Right atrium auricular region (tissue), 2 donors: Measurements from ENCODE around the gene BAIAP2L1. TPM values are rescaled to one million over a fixed set of nuclear protein-coding genes. Genes with fewer than 3 reads are reported as not detected.

Experiments
- DNase-seq: peaks from one replicate; pipeline ENCODE4 v3.0.0-alpha.2; 2019; ENCODE audit warnings: low spot score
- H3K27ac ChIP-seq, 2 donors: fragments of 200-600 bp; sonication (generic); 1 replicate in 1 of 2; 2 replicates in 1 of 2; pipeline ENCODE4 v1.5.1; 2016 to 2019
- H3K27me3 ChIP-seq, 2 donors: fragments of 200-600 bp; sonication (generic); one replicate each; pipeline versions ENCODE4 v1.5.1 to v1.6.0; 2017 to 2019
- H3K36me3 ChIP-seq: fragments of 200-600 bp; sonication (generic); one replicate; pipeline ENCODE4 v1.5.1; 2016
- H3K4me1 ChIP-seq, 2 donors: fragments of 200-600 bp; sonication (generic); one replicate each; pipeline versions ENCODE4 v1.5.1 to v1.6.0; 2017 to 2019
- H3K4me3 ChIP-seq, 2 donors: fragments of 200-600 bp; sonication (generic); 1 replicate in 1 of 2; 2 replicates in 1 of 2; pipeline ENCODE4 v1.5.1; 2017 to 2019; ENCODE audit warnings: mild to moderate bottlenecking in 1 of 2, moderate library complexity in 1 of 2
- H3K9me3 ChIP-seq, 2 donors: fragments of 200-600 bp; sonication (generic); one replicate each; pipeline ENCODE4 v1.5.1; 2019
- CTCF ChIP-seq, 2 donors: fragments of 200-600 bp; sonication (generic); IDR thresholded peaks; one replicate each; pipeline ENCODE4 v1.5.1; 2019; ENCODE audit warnings: antibody characterized with exemption in 2 of 2
- total RNA-seq, 2 donors: library from RNA; depleted of rRNA; stranded (reverse); fragments of >200 nt; gene quantifications; one replicate each; pipeline ENCODE4 v1.1.0, GENCODE V29; 2016

The BAIAP2L1 gene
- total RNA-seq, 2 donors from 2014 or later: 1.1 to 1.7 TPM

- TF ChIP-seq CTCF (IDR thresholded peaks at IDR 0.05): no peak
- Histone ChIP-seq H3K27me3 (no peaks in the 10 kb centered on the region), H3K9me3 (no peaks in the 10 kb centered on the region), H3K36me3 (no peaks in the 10 kb centered on the region), H3K4me3 (no peak overlapping the region), H3K27ac (no peak overlapping the region), H3K4me1 (no peaks in the 10 kb centered on the region)
- DNase-seq: no peak
These were observed 62.4 kb downstream of the BAIAP2L1 start for GRCh38 chr7:98338441-98338840.

- no peak for TF ChIP-seq CTCF (IDR thresholded peaks at IDR 0.05)
- no peaks in the 10 kb centered on the region for H3K4me1 ChIP-seq
These were observed 65.4 kb downstream of the BAIAP2L1 start for GRCh38 chr7:98335411-98335977.

GRCh38 chr7:98334081-98334480, 66.8 kb downstream of the BAIAP2L1 start:
- Histone ChIP-seq H3K9me3 (no peaks in the 10 kb centered on the region), H3K36me3 (no peaks in the 10 kb centered on the region), H3K4me3 (no peak overlapping the region), H3K27ac (no peak overlapping the region), H3K4me1 (peaks cover 0 to 3% of the 10 kb centered on the region in 2 donors), H3K27me3 (no peaks in the 10 kb centered on the region)
- DNase-seq: no peak
- TF ChIP-seq CTCF (IDR thresholded peaks at IDR 0.05): no peak

More at GRCh38 chr7:98335411-98335977, 65.4 kb downstream of the BAIAP2L1 start:
- no peak overlapping the region for H3K27ac ChIP-seq
- H3K27me3 ChIP-seq: no peaks in the 10 kb centered on the region
- no peaks in the 10 kb centered on the region for H3K36me3 ChIP-seq
- no peak for DNase-seq
- no peaks in the 10 kb centered on the region for H3K9me3 ChIP-seq
- no peak overlapping the region for H3K4me3 ChIP-seq

- H3K27ac ChIP-seq: no peak overlapping the region
- no peak overlapping the region for H3K4me3 ChIP-seq
- no peaks in the 10 kb centered on the region for H3K9me3 ChIP-seq
- no peak for TF ChIP-seq CTCF (IDR thresholded peaks at IDR 0.05)
- H3K4me1 ChIP-seq: peaks cover 0 to 8% of the 10 kb centered on the region in 2 donors
- H3K27me3 ChIP-seq: no peaks in the 10 kb centered on the region
- no peaks in the 10 kb centered on the region for H3K36me3 ChIP-seq
- DNase-seq: no peak
These were observed 69.9 kb downstream of the BAIAP2L1 start for GRCh38 chr7:98330926-98331529.

- Histone ChIP-seq H3K27ac (peak overlapping the region; percentile 49 to 57), H3K4me3 (no peak overlapping the region), H3K4me1 (peaks cover 0 to 8% of the 10 kb centered on the region in 2 donors), H3K27me3 (no peaks in the 10 kb centered on the region), H3K36me3 (no peaks in the 10 kb centered on the region), H3K9me3 (no peaks in the 10 kb centered on the region)
- no peak for DNase-seq
- TF ChIP-seq CTCF (IDR thresholded peaks at IDR 0.05): no peak
These were observed 71.0 kb downstream of the BAIAP2L1 start for GRCh38 chr7:98329791-98330373.
